GM06990 (cell line): ENCODE results near the gene MAP4K2.

ENCODE experiments used
- DNase-seq: peaks from one replicate; pipeline ENCODE4 v3.0.0-alpha.2; 2011; ENCODE audit not compliant: insufficient read length; ENCODE audit errors: extremely low read depth
- H3K27me3 ChIP-seq: replicated peaks from 2 replicates; pipeline ENCODE4 v1.6.0; 2011; ENCODE audit warnings: low read length; ENCODE audit not compliant: control insufficient read depth, insufficient read depth
- H3K36me3 ChIP-seq: 2 replicates; pipeline ENCODE4 v1.5.1; 2011; ENCODE audit warnings: low read length; ENCODE audit not compliant: control insufficient read depth, insufficient read depth
- H3K4me3 ChIP-seq: replicated peaks from 2 replicates; pipeline ENCODE4 v1.5.1; 2011; ENCODE audit warnings: low read depth, mild to moderate bottlenecking, control low read depth, low read length
- CTCF ChIP-seq: IDR thresholded peaks from 2 replicates; pipeline ENCODE4 v1.5.1; 2011; ENCODE audit warnings: low read length, control low read depth, mild to moderate bottlenecking, inconsistent platforms; ENCODE audit not compliant: insufficient read depth, poor library complexity, severe bottlenecking

The MAP4K2 gene

DNA sequence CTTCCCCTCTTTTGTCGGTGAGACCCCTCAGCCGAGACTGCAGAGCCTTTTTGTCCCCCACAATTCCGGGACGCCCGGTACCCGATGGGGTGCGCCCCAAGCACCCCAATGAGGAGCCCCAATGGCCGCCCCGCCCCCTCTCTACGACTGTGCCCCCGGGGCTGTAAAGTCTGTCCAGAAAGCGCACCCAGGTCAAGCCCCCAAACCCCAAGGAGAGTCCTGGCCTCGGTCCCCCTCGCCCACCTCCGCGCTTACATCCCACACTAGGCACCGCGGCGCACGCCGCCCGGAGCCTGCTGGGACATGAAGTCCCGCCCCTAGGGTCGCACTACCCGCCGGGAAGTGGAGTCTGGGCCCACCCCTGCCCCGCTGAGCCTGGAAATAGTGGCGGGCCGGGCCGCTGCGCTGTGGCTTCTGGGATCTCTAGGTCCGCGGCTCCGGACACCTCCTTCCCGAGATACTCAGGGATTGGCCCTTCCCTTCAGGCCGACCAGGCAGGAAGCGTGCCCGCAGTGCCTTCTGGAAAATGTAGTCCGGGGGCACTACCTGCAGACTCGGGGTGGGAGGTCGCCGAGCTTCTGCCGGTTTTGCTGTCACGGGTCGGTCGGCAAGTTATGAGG is 7.4 kb upstream of the MAP4K2 start, which contains the start of gene MEN1:
Gene MEN1, minus strand, starts transcription at position 281 of the 620 bp plus-strand sequence. CDS start 442 bp downstream, outside the sequence.
- H3K4me3 ChIP-seq = peak within 1 kb of the TSS; percentile 82
- no peak for TF ChIP-seq CTCF
- DNase-seq = peak; percentile 89
- peaks cover 7% of the 10 kb centered on the region for H3K36me3 ChIP-seq
- no peaks in the 10 kb centered on the region for H3K27me3 ChIP-seq

DNA sequence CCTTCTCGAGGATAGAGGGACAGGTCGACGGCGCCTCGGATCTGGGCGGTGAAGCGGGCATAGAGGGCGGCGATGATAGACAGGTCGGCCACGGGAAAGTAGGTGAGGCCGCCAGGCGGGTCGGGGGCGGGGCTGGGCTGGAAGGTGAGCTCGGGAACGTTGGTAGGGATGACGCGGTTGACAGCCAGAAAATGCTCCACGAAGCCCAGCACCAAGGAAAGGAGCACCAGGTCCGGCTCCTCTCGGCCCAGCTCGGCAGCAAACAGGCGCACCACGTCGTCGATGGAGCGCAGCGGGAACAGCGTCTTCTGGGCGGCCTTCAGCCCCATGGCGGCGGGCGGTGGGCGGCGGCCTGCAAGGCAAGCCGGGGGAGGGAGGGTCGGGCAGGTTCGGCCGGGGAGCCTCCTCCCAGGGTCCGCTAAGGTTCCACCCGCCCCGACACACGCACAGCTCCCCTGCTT is 6.8 kb upstream of the MAP4K2 start:
- Histone ChIP-seq H3K36me3 (peaks cover 7% of the 10 kb centered on the region), H3K27me3 (no peaks in the 10 kb centered on the region), H3K4me3 (peak overlapping the region; percentile 82)
- TF ChIP-seq CTCF = no peak
- DNase-seq = no peak

DNA sequence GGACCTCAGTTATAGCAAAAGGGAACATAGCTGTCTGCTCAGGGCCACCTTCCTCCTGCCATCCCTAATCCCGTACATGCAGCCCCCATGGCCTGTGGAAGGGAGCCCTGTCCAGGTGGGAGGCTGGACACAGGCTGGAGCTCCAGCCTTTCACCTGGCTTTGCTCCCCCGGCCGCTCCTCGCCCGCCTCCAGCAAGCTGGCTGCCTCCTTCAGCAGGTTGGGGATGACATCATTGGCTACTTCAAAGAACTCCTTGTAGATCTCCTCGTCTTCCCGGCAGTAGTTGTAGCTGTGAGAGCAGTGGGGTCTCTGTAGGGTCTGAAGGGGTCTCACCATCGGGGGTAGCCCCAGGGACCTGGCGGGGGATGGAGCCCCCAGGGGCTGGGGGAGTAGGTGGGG is 2.5 kb upstream of the MAP4K2 start:
- DNase-seq = no peak
- H3K36me3 ChIP-seq = peaks cover 10% of the 10 kb centered on the region
- no peaks in the 10 kb centered on the region for H3K27me3 ChIP-seq
- no peak for TF ChIP-seq CTCF
- H3K4me3 ChIP-seq = no peak overlapping the region

DNA sequence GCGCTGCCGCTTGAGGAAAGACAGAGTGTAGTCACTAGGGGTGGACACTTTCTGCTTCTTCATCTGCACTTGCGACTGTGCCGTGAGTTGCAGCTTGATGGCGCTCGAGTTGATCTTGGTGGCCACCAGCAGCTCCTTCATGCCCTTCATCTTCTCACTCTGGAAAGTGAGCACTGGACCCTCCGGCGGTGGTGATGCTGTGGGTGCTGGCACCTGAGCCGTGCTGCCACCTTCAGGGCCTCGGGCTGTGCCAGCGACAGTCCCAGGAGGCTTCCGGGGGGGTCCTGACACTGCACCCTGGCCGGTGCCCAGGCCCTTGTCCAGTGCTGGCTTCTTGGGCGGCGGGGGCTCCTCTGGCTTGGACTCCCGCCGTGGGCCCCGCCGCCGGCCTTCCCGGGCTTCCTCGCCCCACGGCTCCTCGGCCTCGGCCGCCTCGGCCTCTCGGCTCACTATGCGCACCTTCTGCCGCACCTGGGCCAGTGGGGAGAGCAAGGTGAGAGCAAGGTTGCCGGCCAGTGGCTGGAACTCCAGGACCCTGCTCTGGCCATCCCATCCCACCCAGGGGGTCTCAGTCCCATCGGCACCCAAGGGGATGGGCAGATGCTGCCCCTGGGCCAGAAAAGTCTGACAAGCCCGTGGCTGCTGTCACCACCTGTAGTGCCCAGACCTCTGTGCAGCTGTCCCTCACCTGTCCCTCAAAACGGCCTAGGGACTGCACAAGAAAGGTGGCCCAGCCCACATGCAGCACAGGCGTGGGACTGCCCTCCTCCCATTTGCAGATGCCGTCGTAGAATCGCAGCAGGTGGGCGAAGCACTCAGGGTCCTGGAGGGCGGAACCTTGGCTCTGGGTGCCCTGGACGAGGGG is 1.6 kb upstream of the MAP4K2 start:
- TF ChIP-seq CTCF = no peak
- DNase-seq = no peak
- Histone ChIP-seq H3K4me3 (no peak overlapping the region), H3K36me3 (peaks cover 11% of the 10 kb centered on the region), H3K27me3 (no peaks in the 10 kb centered on the region)

- Histone ChIP-seq H3K36me3 (peaks cover 14% of the 10 kb centered on the region), H3K27me3 (no peaks in the 10 kb centered on the region), H3K4me3 (peak overlapping the region; percentile 73)
- TF ChIP-seq CTCF = no peak
- no peak for DNase-seq
Measured at GRCh38 chr11:64803846-64804345, 882 bp upstream of the MAP4K2 start.
